Measurements from ENCODE around the gene TP53INP2. TPM values are rescaled to one million over a fixed set of nuclear protein-coding genes. Genes with fewer than 3 reads are reported as not detected.

TP53INP2 gene
- total RNA-seq, 1 donor from 2014 or later, result 4.3 TPM

GRCh38 chr20:34675993-34676641 is 28.0 kb upstream of the TP53INP2 start:
- H3K4me3 ChIP-seq (ENCODE audit: low read depth, low read length), result peak overlapping the region; percentile 88
- no peak for DNase-seq (ENCODE audit: low read depth)
- TF ChIP-seq CTCF (conservative IDR thresholded peaks at IDR 0.05; ENCODE audit: low read depth, low read length), result no peak

GRCh38 chr20:34676642-34677373 is 27.3 kb upstream of the TP53INP2 start, which contains the start of gene PIGU:
PIGU (minus strand) TSS chr20:34677092; CDS start chr20:34677085, 7 bp downstream.
- peak within 1 kb of the TSS; percentile 88 for H3K4me3 ChIP-seq (ENCODE audit: low read depth, low read length)
- DNase-seq (ENCODE audit: low read depth), result peak; percentile 55
- TF ChIP-seq CTCF (conservative IDR thresholded peaks at IDR 0.05; ENCODE audit: low read depth, low read length), result peak; percentile 4

- no peak overlapping the region for H3K4me3 ChIP-seq (ENCODE audit: low read depth, low read length)
- DNase-seq (ENCODE audit: low read depth), result no peak
- no peak for TF ChIP-seq CTCF (conservative IDR thresholded peaks at IDR 0.05; ENCODE audit: low read depth, low read length)
These were observed 23.5 kb upstream of the TP53INP2 start for GRCh38 chr20:34680586-34681175.

GRCh38 chr20:34683667-34684066 is 20.5 kb upstream of the TP53INP2 start:
- H3K4me3 ChIP-seq (ENCODE audit: low read depth, low read length), result no peak overlapping the region
- DNase-seq (ENCODE audit: low read depth), result no peak
- no peak for TF ChIP-seq CTCF (conservative IDR thresholded peaks at IDR 0.05; ENCODE audit: low read depth, low read length)

GRCh38 chr20:34689486-34689885 is 14.7 kb upstream of the TP53INP2 start:
- DNase-seq (ENCODE audit: low read depth), result no peak
- no peak for TF ChIP-seq CTCF (conservative IDR thresholded peaks at IDR 0.05; ENCODE audit: low read depth, low read length)
- no peak overlapping the region for H3K4me3 ChIP-seq (ENCODE audit: low read depth, low read length)

- H3K4me3 ChIP-seq (ENCODE audit: low read depth, low read length), result no peak overlapping the region
- no peak for DNase-seq (ENCODE audit: low read depth)
- TF ChIP-seq CTCF (conservative IDR thresholded peaks at IDR 0.05; ENCODE audit: low read depth, low read length), result no peak
These were observed 12.3 kb upstream of the TP53INP2 start for GRCh38 chr20:34691838-34692237.
